HG02623 (cell line): ENCODE measurements around the gene CLK2.
"Not testable (repeated sequence)": the region's sequence is repeated elsewhere in the genome, so short reads cannot be mapped to it uniquely, and the experiment has no call there.

Experiments used
- ATAC-seq: cut with Tn5 transposase; IDR thresholded peaks from one replicate; pipeline ENCODE4 v1.9.1; 2021; ENCODE audit warnings: moderate library complexity; ENCODE audit not compliant: unreplicated experiment

The CLK2 gene

GRCh38 chr1:155268630-155269029, 4.7 kb downstream of the CLK2 start:
- no peak for ATAC-seq

- no peak for ATAC-seq
Measured at GRCh38 chr1:155267373-155267772, 5.9 kb downstream of the CLK2 start.

DNA sequence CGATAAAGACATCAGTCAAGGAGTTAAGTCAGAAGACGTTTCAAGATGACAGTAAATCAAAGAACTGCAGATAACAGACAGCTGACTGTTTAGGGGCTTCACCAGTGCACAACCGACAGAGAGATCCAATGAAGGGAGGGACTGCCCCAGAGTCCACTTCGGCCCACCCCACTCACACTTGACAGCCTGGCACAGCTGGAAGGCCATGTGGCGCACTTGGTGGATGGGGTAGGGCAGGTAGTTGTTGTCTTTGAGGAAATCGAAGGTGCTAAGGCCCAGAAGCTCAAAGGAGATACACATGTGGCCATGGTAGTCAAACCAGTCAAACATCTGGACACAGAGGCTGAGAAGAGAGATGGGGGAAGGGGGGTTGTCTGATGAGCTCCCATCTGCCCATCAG, 6.8 kb downstream of the CLK2 start:
- ATAC-seq: no peak

DNA sequence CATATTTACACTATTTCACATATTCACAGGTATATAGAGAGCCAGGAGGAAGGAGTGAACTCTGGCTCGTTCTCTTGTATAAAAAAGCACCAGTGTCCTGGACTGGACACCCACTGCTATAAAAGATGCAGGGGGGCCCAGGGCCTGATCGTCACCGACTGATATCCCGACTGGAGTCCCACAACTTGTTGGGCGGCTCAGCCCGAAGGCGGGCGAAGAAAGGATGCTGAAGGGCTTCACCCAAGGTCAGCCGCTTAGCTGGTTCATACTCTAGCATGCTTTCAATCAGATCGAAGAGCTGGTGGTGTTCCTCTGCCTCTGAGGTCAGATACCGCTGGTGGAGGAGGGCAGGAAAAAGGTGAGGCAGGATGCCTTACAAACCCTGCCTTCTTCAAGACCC, 10.2 kb downstream of the CLK2 start:
- no peak for ATAC-seq

- ATAC-seq: peak; percentile 91
Measured at GRCh38 chr1:155261852-155262673, 11.2 kb downstream of the CLK2 start, which contains the start of gene SCAMP3. TSS of gene SCAMP3 (minus strand) at chr1:155262360. CDS start at chr1:155262151, 209 bp downstream.

GRCh38 chr1:155261493-155261851, 11.8 kb downstream of the CLK2 start:
- no peak for ATAC-seq

DNA sequence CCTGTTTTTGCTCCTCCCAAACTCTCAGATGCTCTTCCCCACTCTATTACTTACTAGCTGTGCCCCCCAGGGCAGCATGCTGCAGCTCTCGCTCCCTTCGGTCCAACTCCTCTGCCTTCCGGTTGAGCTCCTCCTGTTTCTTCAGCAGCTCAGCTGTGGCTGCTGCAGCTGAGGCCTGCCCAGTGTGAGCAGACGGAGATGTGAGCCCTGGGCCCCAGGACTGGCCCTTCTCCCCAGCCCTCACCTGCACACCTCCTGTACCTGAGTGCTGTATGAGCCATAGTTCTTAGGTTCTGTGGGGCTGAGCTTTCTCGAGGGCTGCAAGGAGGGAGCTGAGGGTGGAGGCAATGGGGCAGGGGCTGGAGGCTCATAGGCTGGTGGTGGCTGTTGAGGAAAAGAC, 13.0 kb downstream of the CLK2 start:
- ATAC-seq: no peak

DNA sequence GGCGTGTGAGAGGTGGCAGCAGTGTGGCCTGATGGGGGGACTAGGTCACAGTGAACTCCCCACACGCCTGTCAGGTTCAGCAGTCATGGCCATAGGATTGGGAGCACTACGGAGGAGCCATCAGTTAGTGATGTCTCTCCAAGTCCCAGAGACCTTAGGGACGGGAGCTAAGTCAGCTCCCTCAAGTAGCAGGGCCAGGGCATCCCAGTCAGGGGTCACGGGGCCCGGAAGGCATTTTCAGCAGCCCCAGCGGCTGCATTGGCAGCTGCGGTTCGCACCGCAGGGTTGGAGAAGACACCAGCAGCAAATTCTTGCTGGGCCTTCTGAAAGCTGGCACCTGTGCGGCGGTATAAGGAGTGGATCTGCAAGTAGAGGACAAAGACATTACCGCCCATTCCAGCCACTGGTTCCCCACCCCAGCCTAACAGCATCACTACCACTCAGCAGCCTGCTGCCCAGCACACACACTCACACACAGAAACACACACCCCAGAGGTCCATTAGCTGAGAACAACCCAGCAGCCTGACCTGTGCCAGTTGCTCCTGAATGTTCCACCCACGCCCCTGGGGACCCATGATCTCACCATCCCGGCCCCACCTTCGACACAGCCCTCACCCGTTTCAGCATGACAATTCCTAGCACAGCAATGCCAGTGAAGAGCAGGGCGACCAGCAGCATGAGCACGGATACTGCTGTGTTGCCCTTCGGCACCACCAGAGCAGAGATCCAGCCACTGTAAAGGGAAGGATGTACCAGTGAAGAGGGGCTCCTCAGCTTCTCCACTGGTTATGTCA, 17.0 kb downstream of the CLK2 start:
- ATAC-seq: no peak

DNA sequence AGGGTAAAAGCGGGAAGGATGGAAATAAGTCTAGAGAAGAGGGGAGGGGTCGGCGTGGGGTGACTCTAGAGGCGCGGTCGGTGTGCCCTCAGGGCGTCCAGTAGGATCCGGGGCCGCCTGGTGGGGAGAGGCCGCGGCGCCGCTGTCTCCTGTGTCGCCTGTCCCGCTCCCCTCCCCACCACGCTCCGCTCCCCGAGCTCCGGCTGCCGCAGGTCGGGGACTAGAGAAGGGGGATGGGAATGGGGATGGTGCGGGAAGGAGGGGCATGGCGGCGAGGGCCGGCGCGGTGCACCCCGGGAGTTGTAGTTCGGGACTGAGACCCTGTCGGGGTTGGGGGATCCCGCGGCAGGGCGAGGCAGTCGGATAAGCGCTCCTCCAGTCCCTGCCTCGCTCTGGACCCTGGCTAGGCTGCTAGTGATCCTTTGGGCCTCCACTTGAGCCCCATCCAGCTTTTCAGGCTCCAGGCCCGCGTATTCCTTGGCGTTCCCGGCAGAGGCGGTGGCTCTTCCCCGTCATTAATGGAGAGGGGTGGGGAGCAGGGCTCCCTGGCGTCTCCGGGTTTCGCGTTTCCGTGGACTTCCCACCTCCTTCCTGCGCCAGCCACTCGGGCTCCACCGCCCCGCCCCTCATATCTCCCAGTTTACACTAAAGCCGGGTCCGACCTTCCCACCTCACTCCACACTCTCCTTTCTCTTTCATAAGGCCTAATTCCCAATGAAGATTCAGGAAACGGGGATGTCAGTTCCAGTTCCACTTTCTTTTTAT, 17.9 kb downstream of the CLK2 start, which contains the start of gene ENTREP3:
TSS of gene ENTREP3 (minus strand) at position 241 of the 765 bp plus-strand sequence. CDS start 606 bp downstream, outside the sequence.
- ATAC-seq: peak; percentile 42

GRCh38 chr1:155254714-155255242, 18.5 kb downstream of the CLK2 start:
- ATAC-seq: no peak

DNA sequence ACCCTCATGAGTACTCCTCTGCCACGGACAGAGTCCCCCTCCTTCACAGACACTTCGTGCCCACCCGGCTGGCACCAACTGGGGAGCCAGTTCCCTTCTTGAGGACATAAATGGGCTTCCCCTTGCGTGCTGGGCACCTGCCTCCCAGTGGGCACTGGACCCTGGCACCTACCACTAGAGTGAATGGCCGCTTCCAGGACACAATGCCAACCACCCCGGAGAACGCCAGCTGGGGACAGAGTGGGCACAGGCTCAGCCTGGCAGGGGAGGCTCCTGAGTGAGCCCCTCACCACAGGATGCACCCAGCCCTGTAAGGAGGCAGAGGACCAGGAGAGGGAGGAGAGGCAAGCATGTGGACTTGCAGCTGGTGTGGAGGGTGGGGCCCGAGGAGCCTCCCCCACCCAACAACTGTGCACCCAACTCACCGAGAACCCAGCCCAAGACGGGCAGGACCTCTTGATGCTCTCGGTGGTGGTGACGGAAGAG, 19.0 kb downstream of the CLK2 start:
- ATAC-seq: no peak

DNA sequence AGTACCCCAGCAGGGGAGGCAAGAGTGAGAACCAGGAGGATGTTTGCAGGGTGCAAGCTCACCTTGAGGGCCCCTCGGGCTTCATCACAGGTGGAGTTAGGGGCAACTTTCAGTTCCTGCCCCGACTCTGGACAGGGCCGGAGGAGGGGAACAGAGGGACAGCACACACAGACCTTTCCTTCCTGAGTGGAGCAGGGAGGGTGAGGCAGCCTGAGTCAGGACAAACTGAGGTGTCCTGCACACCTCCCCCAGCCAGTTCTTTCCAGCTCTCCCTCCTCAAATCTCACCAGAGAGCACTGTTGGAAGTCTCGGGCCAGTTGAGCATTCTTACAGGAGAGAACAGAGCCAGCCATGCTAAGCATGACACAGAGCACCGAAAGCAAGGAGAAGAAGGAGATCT, 19.5 kb downstream of the CLK2 start:
- ATAC-seq: no peak

DNA sequence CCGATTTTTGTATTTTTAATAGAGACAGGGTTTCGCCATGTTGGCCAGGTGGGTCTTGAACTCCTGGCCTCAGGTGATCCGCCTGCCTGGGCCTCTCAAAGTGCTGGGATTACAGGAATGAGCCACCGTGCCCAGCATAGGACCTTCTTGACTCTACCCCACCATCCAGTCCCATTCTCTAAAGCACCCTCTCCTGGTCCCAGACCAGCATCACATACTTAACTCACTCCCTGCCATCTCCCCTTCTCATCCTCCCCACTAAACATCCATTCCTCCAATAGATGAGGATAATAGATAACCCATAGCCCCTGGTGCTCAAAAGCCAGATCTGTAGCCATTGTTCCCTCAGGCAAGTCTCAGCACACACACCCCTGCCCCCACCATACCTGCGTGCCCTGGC, 20.1 kb downstream of the CLK2 start:
- ATAC-seq: no peak

DNA sequence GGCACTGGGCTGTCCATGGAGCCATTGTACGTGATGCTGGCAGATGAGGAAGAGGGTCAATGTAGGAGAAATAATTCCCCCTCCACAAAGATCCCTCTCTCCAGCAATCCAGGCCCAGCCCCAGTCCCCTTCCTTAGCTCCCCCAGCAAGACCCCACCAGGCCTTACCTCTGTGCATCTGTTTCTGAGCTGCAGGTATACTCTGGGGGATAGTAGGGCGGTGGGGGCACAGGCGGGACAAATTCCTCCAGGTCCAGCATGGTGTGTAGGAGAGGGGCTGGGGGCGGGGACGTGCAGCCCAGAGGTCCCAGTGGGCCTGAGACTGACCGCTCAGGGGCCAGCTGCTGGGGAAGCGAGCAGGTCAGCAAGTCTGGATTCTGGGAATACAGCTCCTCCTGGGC, 21.7 kb downstream of the CLK2 start:
- ATAC-seq: no peak

DNA sequence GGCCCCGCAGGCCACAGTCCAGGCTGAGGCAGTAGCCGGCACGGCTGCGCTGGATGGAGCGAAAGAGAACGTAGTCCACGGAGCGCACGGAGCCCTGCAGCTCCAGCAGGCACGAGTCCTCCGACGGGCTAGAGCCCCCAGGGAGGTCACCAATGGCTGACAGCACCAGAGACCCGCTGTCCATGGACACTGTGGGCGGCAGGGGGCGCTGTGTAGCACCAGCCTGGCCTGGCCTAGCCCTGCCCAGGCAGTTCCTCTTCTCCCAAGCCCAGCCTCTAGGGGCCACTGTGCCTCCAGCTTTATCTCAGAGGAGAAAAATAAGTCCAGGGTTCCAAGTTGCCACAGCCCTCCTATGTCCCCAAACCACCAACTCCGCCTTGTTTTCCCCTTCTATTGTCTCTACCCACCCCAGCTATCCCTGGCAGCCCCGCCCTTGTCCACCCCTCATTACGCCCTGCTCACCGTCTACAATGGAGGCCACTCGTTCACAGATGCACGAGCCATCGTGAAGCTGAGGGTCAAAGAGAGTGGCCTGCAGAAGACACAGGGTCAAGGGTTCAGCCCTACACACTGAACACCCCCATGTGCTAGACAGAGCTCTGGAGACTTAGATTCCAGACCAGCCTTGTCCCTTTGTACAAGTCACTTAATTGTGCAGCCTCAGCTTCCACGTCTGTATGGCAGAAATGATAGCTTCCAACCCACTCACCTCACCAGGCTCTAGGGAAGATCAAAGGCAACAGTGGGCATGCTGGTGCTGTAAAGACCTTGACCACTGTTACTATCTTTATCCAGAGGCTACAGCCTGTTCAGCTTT, 22.5 kb downstream of the CLK2 start:
- peak; percentile 78 for ATAC-seq

GRCh38 chr1:155250246-155250632, 23.1 kb downstream of the CLK2 start:
- ATAC-seq: no peak

DNA sequence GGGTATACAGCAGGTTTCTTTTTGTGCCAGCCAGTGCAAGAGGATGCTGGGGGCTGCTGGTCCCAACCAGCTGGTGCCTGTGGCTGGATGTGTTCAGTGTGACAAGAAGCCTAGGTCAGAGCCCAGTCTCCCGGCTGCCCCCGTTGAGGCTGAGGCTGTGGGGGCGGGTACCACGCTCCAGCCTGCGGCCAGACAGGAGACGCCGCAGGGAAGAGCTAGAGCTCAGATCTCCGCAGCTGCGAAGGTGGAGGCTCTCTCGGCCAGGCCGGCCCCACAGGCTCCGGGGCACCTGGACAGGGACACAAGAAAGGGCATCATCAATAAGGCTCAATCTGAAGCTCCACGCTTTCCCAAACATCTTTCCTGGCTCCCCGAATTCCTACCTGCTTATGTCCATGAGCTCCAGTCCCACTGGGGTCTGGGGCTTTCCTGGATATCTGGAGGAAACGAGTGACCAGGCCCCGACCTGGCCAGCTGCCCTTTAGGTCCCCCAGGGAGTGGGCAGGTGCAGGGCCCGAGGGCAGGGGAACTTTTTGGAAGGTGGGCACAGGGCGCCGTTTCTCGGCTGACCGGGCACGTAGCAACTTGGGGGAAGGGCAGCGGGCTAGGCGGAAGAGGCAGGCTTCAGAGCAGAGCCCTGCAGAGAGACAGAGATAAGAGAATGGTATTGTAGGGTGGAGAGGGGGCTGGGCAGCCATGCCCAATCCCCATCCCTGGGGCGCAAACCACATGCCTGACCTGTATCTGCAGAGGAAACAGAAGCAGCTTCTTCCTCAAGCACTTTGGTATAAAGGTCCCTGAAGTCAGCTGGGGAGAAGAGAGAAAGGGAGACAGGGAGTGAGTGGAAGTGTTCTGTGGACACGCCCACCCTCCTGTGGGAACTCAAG, 25.4 kb downstream of the CLK2 start:
- no peak for ATAC-seq

- not testable (repeated sequence) for ATAC-seq
Measured at GRCh38 chr1:155246796-155247195, 26.5 kb downstream of the CLK2 start.

DNA sequence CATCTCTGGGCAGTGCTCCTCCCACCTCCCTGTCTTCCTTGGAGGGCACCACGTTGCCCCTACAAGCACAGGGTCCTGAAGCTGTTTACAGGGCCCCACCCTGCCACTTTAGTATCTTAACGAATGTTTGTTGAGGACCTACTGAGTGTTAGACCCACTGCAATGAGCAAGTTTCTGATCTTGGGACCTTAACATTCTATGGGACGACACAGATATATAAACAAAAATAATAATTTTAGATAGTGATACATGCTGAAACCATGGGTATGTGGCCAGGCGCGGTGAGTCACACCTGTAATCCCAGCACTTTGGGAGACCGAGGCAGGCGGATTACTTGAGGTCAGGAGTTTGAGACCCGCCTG, 28.2 kb downstream of the CLK2 start:
- ATAC-seq: no peak
